Activated T-cell treated with anti-CD3 and anti-CD28 coated beads for 4 hours (primary cell): ENCODE data around the gene SCRN2.

ENCODE experiments used
- DNase-seq: peaks from one replicate; pipeline ENCODE4 v3.0.0-alpha.2; 2020

The SCRN2 gene

DNA sequence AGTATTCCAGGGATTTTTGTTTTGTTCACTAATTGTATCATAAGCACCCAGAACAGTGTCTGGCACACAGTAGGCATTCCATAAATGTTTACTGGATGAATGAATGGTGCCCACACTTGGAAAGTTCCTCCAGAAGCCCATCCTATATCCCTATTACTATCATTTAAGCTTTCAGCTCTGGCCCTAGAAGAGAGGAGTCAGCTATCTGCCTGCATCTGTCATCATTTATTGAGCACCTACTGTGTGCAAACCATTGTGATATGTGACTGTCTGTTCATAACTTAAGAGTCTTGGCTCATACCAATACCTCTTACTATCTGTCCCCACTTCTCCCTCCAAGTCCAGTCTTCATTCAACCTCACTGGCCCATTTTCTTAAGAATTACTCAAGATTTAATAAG, 30.0 kb upstream of the SCRN2 start:
- DNase-seq: no peak

DNA sequence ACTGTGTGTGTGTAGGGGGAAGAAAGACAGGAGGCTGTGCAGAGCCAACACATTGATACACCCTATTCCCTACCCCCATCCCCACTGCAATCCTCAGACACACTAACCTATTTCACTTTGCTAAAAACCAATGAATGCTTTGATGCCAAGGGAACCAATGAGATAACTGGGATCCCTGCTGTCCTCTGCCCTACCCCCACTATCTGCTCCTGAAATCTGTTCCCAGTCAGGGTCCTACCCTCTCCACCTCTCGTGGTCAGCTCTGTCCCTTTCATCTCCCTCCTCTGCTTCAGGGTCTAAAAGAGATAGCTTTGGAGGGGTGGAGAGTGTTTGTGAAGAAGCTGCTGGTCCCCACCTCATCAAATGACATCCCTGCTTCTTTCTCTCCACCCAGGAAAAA, 29.0 kb upstream of the SCRN2 start:
- no peak for DNase-seq

DNA sequence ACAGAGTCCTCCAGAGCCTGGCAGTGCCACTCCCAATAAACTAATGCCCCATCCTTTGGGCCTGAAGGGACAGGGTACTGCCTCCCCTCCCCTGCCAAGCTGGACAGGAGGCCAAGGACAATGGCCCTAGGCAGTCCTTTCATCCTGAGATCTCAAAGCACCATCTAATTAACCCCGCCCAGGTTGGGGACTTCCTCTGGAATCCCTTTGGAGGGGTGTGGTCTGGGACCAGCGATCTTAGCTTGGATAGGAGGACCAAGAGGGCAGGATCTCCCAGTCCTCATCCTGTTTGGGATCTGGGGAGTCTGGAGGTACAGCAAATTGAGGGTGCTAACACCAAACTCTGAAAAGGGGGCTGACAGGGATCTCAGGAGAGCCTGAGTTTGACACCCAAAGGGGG, 28.0 kb upstream of the SCRN2 start:
- DNase-seq: no peak

GRCh38 chr17:47867813-47868533, 26.9 kb upstream of the SCRN2 start:
- DNase-seq: no peak

DNA sequence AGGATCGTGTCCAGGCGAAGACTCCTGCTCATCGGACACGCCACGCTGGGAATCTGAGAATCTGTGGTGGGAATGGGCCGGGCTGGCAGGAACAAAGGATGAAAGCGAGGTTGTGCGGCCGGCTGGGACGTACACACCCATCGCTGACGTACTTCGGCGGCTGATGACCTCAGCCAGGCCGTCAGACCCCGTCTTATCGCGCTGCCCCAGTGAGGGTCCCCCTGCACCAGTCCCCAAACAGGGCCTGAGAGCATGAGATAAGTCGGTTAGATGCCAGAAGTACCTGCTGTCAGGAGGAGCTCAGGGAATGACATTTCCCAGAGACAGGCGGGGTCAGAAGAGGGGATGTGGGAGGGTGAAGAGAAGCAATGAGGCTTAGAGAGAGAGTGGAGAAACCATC, 25.9 kb upstream of the SCRN2 start:
- DNase-seq: no peak

- DNase-seq: no peak
Measured at GRCh38 chr17:47864791-47865216, 23.7 kb upstream of the SCRN2 start.

DNA sequence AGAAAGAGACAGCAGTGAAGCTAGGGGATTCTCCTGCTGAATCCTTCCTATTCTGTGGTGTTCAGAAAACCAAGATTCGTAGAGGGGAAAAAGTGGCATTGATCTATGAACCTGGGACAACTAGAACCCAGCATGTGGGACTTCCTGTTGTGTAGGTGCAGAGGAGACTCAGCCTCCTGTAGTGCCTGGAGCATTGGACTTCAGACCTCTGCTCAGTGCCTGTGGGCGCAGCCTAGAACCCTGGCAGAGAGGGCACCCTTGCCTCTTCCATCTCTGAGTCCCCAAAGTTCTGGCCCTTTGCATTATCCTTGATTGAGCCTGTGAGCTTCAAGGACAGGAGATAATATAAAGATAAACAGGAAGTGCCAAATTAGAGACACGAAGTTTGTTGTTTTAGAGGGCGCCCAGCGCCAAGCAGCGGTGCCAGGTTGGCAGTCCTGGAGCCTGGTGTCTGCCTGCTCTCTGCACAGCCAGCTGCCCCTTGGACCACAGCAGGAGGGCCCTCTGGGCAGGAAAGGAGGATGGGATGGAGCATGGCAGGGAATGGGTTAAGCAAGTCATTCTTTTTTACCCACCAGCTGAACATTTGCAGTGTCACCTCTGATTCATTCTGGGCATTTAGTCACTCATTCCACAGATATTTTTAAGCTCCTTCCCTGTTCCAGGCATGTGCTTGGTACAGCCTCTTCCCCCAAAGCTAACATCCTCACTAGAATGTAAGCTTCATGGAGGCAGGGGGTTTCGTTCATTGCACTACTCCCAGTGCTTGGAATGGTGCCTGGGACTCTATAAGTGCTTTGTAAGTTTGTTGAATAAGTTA, 21.8 kb upstream of the SCRN2 start:
- DNase-seq: no peak

DNA sequence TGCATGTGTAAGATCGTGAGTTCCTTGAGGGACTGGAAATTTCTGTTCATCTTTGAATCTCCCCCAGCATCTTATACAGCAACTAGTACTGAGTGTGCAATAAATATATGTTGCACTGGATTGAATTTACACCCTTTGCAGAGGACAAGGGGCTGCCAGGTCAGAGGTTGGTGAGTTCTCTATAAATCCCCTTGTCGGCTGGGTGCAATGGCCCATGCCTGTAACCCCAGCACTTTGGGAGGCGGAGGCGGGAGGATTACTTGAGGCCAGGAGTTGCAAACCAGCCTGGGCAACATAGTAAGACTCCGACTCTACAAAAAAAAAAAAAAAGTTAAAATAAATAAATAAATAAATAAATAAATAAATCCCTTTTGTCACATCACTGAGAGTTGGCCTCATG, 19.3 kb upstream of the SCRN2 start:
- no peak for DNase-seq

GRCh38 chr17:47857551-47858455, 16.7 kb upstream of the SCRN2 start:
- no peak for DNase-seq

- DNase-seq: no peak
Measured at GRCh38 chr17:47856830-47857229, 15.8 kb upstream of the SCRN2 start.

GRCh38 chr17:47855737-47856136, 14.7 kb upstream of the SCRN2 start:
- no peak for DNase-seq

GRCh38 chr17:47853616-47854015, 12.5 kb upstream of the SCRN2 start:
- DNase-seq: no peak

GRCh38 chr17:47852113-47852949, 11.3 kb upstream of the SCRN2 start:
- DNase-seq: no peak

- no peak for DNase-seq
Measured at GRCh38 chr17:47851764-47852112, 10.7 kb upstream of the SCRN2 start.

DNA sequence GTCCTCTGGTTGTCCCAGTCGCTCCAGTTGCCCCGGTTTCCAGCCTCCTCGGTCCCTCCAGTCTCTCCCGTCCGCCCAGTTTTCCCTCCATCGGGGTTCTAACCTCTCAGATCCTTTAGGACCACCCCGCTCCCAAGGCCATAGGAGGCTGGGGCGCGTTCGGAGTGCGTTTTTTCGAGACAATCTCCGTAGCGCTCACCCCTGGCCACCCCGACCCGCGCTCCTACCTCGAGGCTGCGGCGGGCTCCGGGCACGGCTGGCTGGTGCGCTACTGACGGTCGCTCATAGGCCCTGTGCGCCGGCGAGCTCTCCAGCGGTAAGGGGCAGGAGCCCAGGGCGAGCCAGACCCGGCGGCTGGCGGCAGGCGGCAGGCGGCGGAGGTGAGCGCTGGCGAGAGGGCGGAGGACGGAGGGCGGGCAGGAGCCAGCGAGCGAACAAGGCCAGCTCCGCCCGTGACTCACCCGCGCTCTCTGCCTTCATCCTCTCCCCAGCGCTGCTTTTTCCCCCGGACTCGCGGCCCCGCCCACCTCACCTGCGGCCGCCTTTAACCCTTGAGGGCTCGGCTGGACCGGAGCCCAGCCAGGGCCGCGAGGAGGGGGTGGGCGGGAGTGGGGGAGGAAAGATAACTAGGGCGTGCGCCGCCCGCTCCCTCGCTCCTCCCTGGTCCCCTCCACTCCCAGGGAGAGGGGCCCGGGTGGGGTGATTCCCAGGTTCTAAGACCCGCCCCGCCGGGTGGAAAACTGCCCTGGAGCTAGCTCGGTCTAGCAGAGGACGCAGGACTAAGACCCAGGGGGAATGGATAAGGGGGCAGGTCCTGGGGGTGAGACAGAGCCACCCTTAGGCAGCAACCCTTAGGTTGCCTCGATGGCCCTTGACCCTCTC, 9.9 kb upstream of the SCRN2 start, which contains the start of gene SP6:
SP6 (minus strand) TSS at position 472 of the 882 bp plus-strand sequence. CDS start 2,734 bp downstream, outside the sequence.
- peak; percentile 55 for DNase-seq

GRCh38 chr17:47850373-47850691, 9.3 kb upstream of the SCRN2 start:
- no peak for DNase-seq

DNA sequence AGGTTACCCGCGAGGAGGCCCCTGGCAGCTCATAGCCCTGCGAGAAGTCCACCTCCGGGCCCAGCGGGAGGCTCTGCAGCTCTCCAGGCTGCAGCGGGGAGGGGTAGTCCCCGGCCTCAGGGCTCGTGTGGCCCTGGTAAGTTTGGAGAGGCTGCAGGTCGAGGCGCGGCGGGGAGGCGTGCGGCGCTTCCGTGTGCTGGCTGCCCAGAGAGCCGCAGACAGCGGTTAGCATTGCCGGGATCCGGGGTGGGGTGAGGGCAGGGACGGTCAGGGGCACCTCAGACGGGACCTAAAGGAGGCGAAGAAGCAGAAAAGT, 7.1 kb upstream of the SCRN2 start:
- no peak for DNase-seq

DNA sequence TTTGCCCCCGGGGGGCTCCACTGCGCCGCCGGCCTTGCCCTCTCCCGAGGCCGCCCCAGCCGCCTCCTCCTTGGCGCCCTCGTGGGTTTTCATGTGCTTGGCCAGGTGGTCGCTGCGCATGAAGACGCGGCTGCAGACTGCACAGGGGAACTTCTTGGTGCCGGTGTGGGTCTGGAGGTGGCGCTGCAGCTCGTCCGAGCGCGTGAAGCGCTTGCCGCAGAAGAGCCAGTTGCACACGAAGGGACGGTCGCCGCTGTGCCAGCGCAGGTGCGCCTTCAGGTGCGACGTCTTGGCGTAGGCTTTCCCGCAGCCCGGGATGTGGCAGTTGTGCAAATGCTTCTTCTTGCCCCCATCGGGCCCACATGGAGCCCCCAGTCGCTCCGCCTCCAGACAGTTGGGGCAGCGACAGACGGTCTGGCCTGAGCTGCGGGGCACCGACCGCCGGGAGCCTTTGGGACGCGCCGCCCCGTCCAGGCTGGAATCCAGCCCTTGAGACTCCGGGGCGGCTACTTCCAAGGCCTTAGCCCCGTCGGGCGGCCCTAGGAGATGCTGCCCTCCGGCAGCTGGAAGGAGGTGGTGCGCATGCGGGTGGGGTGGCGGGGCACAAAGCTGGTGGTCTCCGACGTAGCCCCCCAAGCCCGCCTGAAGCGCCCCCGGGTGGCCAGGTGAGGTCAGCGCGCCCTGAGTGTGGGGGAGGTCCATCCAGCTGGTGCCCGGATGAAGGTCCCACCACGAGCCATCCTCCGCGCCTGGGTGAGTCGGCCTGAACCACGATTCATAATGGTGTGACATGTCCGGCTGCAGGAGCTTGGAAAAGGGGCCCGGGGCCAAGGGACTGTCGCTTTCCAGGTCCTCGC, 6.5 kb upstream of the SCRN2 start:
- DNase-seq: no peak

- DNase-seq: no peak
Measured at GRCh38 chr17:47846716-47847340, 5.8 kb upstream of the SCRN2 start.

DNA sequence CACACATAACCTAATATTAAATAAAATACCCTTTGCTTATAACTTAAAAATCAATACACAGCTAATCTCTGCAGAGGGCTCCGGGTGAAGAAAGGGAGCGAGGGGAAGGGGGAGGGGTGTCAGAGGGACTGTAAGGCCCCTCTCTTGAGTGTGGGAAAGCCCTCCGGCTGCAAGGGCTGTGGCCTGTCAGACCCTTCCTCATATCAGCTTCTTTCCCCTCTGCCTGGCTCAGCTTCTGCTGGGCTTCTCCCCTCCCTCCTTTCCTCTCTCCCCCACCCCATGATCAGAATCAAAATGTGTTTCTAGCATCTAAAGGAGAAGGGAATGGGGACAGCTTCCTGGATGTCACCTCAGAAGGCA, 4.6 kb upstream of the SCRN2 start:
- no peak for DNase-seq
